Subcutaneous adipose tissue (tissue), 4 donors: ENCODE results near the gene HLA-DMB. TPM values are rescaled to one million over a fixed set of nuclear protein-coding genes. Genes with fewer than 3 reads are reported as not detected.

Source experiments
- CTCF ChIP-seq: fragments of 450-650 bp; IDR thresholded peaks from one replicate; pipeline ENCODE4 v1.5.1; 2016; ENCODE audit warnings: low read depth, mild to moderate bottlenecking, control low read depth, antibody characterized with exemption, moderate library complexity
- small RNA-seq: library from RNA; depleted of rRNA; stranded (forward); fragments of <200 nt; gene quantifications from one replicate; pipeline ENCODE3, GENCODE V24; 2016
- total RNA-seq, 4 donors: library from RNA; depleted of rRNA; stranded (reverse); fragments of >200 nt; gene quantifications; one replicate each; pipeline ENCODE4 v1.1.0, GENCODE V29; 2016

The HLA-DMB gene
- total RNA-seq, 4 donors from 2014 or later: 27.7 to 199 (median 36.4) TPM

GRCh38 chr6:32890831-32891230 is 50.0 kb downstream of the HLA-DMB start:
- no peak for TF ChIP-seq CTCF

- TF ChIP-seq CTCF: no peak
These were observed 51.3 kb downstream of the HLA-DMB start for GRCh38 chr6:32889533-32889932.

GRCh38 chr6:32888576-32888975 is 52.3 kb downstream of the HLA-DMB start:
- TF ChIP-seq CTCF: no peak

GRCh38 chr6:32887616-32888015 is 53.2 kb downstream of the HLA-DMB start:
- no peak for TF ChIP-seq CTCF

GRCh38 chr6:32886681-32887383 is 54.0 kb downstream of the HLA-DMB start:
- no peak for TF ChIP-seq CTCF

GRCh38 chr6:32885698-32886286 is 55.0 kb downstream of the HLA-DMB start:
- no peak for TF ChIP-seq CTCF

Small RNA genes within 50 kb of the gene (small RNA-seq; reads per million reads assigned to genes)
- gene HLA-Z: not detected

Other genes starting within 250 kb of the HLA-DMB start
- gene HLA-DQA2, start 199.6 kb downstream of the HLA-DMB start, total RNA-seq: 1 to 10 TPM in 2 of 4 donors, under 1 TPM in 1, not detected in 1; 0.65 to 4.6 (median 1.7) TPM
- 1 to 10 TPM in 3 of 4 donors, not detected in 1; 1.1 to 4.3 (median 3.4) TPM for gene HLA-DQB2, start 177.5 kb downstream of the HLA-DMB start, total RNA-seq
- under 1 TPM in 1 of 4 donors, not detected in 3; 0.34 TPM for gene HLA-DOB, start 124.0 kb downstream of the HLA-DMB start, total RNA-seq
- gene TAP2, start 102.3 kb downstream of the HLA-DMB start, total RNA-seq: 10 to 100 TPM in 1 of 4 donors, 1 to 10 TPM in 3; 8.4 to 35.8 (median 9.6) TPM
- 10 to 100 TPM; 20.5 to 61.4 (median 49.0) TPM for gene PSMB8, start 97.0 kb downstream of the HLA-DMB start, total RNA-seq
- 10 to 100 TPM; 18.3 to 76.9 (median 32.4) TPM for gene TAP1, start 87.3 kb downstream of the HLA-DMB start, total RNA-seq
- 10 to 100 TPM; 21.6 to 49.9 (median 30.7) TPM for gene PSMB9, start 86.8 kb downstream of the HLA-DMB start, total RNA-seq
- gene HLA-DMA, start 12.1 kb upstream of the HLA-DMB start, total RNA-seq: 100 to 1,000 TPM in 1 of 4 donors, 10 to 100 TPM in 3; 44.7 to 124 (median 69.7) TPM
- 100 to 1,000 TPM in 2 of 4 donors, 10 to 100 TPM in 2; 83.0 to 154 (median 96.1) TPM for gene BRD2, start 27.6 kb upstream of the HLA-DMB start, total RNA-seq
- 10 to 100 TPM in 1 of 4 donors, 1 to 10 TPM in 3; 2.1 to 10.9 (median 6.1) TPM for gene HLA-DOA, start 68.6 kb upstream of the HLA-DMB start, total RNA-seq
- gene HLA-DPA1, start 132.6 kb upstream of the HLA-DMB start, total RNA-seq: 100 to 1,000 TPM in 3 of 4 donors, 10 to 100 TPM in 1; 38.2 to 354 (median 131) TPM
- gene HLA-DPB1, start 135.0 kb upstream of the HLA-DMB start, total RNA-seq: 100 to 1,000 TPM in 1 of 4 donors, 10 to 100 TPM in 3; 43.9 to 256 (median 83.0) TPM